Mesothelial cell of epicardium (in vitro differentiated cells): ENCODE data around the gene UFM1. TPM values are rescaled to one million over a fixed set of nuclear protein-coding genes. Genes with fewer than 3 reads are reported as not detected.
"Not testable (repeated sequence)": the region's sequence is repeated elsewhere in the genome, so short reads cannot be mapped to it uniquely, and the experiment has no call there.

Source experiments
- DNase-seq, 2 experiments: peaks; one replicate each; pipeline ENCODE4 v3.0.0; 2021; ENCODE audit warnings: low spot score in 2 of 2; ENCODE audit not compliant: unreplicated experiment in 2 of 2
- H3K27ac Mint-ChIP-seq: 2 replicates; pipeline ENCODE4 v1.8.0; 2021; ENCODE audit warnings: mixed read lengths
- H3K27me3 Mint-ChIP-seq: 2 replicates; pipeline ENCODE4 v1.8.0; 2021; ENCODE audit warnings: low read depth, mixed read lengths
- H3K36me3 Mint-ChIP-seq: 2 replicates; pipeline ENCODE4 v1.8.0; 2021; ENCODE audit warnings: mixed read lengths
- H3K4me1 Mint-ChIP-seq: 2 replicates; pipeline ENCODE4 v1.8.0; 2021; ENCODE audit warnings: mixed read lengths
- H3K4me3 Mint-ChIP-seq: 2 replicates; pipeline ENCODE4 v1.8.0; 2021; ENCODE audit warnings: mild to moderate bottlenecking, moderate library complexity, mixed read lengths
- H3K9me3 Mint-ChIP-seq: 2 replicates; pipeline ENCODE4 v1.8.0; 2021; ENCODE audit warnings: mixed read lengths
- total RNA-seq: library from RNA; stranded (reverse); gene quantifications from 3 replicates; pipeline ENCODE4 v1.2.1, GENCODE V29; 2021
- TF ChIP-seq, protein P1 (sequence below): fragments of 200-600 bp; sonication (generic); IDR thresholded peaks from one replicate; pipeline ENCODE4 v1.5.0; 2021; ENCODE audit warnings: antibody characterized with exemption; ENCODE audit not compliant: unreplicated experiment

Gene UFM1
- total RNA-seq = 58.4 to 59.7 TPM (median 59.0 TPM) in 3 replicates

DNA sequence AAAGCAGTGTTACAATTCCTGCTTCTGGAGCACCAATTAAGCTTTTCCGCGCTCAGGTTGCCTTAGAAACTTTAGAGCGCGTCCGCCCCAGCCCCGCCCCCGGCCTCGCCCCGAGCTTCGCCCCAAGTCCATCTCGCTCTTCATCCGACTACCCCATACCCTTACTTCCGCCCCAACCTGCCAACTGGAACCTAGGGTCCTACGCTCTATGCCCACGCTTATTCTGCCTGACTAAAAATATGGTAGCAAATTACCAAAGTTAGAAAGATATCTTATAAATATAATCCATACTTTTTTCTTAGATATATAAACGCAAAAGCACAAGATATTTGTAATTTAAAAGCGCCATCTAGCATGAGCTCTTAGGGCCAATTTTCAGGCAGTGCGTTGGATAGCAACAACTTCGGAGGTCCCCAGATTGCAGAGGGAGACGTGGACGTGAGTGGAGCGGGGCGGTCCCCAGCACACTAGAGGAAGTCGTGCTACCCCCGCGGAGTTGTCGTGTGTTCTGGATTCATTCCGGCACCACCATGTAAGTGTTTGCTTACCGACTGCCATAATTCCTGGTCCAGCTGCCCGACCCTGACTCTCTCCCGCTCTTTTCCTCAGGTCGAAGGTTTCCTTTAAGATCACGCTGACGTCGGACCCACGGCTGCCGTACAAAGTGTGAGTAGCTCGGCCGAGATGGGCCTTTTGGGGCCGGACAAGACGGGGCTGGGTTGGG lies at the start of gene UFM1:
TSS of gene UFM1 (plus strand) at position 462 of the 724 bp plus-strand sequence. CDS start at position 531, 69 bp downstream.
- H3K36me3 Mint-ChIP-seq = peaks cover 8% of the 10 kb centered on the region
- H3K27me3 Mint-ChIP-seq = no peaks in the 10 kb centered on the region
- peak within 1 kb of the TSS; percentile 99 for H3K4me3 Mint-ChIP-seq
- no peaks in the 10 kb centered on the region for H3K9me3 Mint-ChIP-seq
- TF ChIP-seq, protein P1, sequence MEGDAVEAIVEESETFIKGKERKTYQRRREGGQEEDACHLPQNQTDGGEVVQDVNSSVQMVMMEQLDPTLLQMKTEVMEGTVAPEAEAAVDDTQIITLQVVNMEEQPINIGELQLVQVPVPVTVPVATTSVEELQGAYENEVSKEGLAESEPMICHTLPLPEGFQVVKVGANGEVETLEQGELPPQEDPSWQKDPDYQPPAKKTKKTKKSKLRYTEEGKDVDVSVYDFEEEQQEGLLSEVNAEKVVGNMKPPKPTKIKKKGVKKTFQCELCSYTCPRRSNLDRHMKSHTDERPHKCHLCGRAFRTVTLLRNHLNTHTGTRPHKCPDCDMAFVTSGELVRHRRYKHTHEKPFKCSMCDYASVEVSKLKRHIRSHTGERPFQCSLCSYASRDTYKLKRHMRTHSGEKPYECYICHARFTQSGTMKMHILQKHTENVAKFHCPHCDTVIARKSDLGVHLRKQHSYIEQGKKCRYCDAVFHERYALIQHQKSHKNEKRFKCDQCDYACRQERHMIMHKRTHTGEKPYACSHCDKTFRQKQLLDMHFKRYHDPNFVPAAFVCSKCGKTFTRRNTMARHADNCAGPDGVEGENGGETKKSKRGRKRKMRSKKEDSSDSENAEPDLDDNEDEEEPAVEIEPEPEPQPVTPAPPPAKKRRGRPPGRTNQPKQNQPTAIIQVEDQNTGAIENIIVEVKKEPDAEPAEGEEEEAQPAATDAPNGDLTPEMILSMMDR = no peak
- H3K27ac Mint-ChIP-seq = peak within 1 kb of the TSS; percentile 99
- peaks cover 37% of the 10 kb centered on the region for H3K4me1 Mint-ChIP-seq
- peak; percentile 77 to 83 for DNase-seq

DNA sequence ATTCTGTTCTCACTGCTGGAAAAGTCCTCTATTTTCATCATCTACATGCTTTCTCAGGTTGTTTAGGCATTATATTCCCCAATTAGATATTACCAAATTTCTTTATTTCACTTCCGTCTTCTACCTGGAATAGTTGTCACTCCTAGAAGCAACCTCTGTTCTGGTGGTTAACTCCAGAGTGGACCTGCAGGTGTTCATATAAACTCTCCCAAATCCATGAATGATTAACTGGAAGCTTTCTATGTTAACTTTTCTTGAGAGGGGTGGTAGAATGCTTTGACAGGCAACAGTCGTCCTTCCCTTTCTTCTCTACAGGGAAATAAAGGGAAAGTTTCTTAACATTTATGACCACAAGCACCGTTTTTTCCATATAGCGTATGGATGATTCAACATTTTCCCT lies 48.4 kb upstream of the UFM1 start:
- peaks cover 2% of the 10 kb centered on the region for H3K4me1 Mint-ChIP-seq
- H3K4me3 Mint-ChIP-seq = no peak overlapping the region
- DNase-seq = no peak
- no peaks in the 10 kb centered on the region for H3K27me3 Mint-ChIP-seq
- no peak overlapping the region for H3K27ac Mint-ChIP-seq
- TF ChIP-seq, protein P1 = no peak
- H3K9me3 Mint-ChIP-seq = no peaks in the 10 kb centered on the region
- no peaks in the 10 kb centered on the region for H3K36me3 Mint-ChIP-seq

DNA sequence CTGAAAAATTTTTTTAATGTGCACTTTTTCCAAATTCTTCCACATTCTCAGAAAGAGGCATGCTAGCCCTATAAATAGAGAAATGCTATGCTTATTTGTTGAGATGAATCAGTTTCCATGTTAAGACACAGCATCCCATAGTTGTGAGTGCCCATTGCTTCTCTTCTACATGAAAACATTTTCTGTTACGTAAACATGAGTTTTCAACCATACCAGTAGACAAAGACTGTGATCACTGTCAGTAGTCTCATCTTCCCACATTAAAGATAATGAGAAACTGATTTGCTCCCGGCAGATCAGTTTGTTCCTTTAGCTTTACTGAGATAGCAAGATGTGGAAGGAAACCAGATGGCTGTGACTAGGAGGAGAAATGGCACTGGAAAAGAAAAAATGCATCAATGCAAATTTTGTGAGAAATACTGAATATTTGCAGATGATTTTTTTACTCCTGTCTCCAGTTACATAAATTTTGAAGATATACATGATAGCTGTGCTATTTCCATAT lies 45.8 kb upstream of the UFM1 start:
- DNase-seq = no peak
- TF ChIP-seq, protein P1 = no peak
- Mint-ChIP-seq H3K4me1 (peaks cover 2% of the 10 kb centered on the region), H3K27ac (no peak overlapping the region), H3K36me3 (no peaks in the 10 kb centered on the region), H3K27me3 (no peaks in the 10 kb centered on the region), H3K4me3 (no peak overlapping the region), H3K9me3 (no peaks in the 10 kb centered on the region)

DNA sequence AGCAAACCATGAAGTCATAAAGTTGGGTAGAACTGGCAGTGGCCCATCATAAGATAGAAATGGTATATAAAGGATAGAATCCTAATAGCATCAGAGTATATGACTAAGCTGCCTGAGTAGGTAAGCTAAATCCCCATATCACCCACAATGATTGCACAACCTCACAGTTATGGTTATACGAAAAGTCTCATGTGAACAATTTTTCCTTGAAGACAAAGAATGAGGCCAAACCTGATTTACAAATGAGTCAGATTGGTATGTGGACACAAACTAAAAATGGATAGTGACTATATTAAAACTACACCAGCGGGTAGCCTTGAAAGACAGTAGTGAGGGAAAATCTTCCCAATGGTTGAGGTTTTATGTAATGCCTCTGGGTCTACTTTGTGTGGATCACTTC lies 40.9 kb upstream of the UFM1 start:
- Mint-ChIP-seq H3K9me3 (peaks cover 12% of the 10 kb centered on the region), H3K27ac (no peak overlapping the region), H3K4me1 (peaks cover 2% of the 10 kb centered on the region), H3K27me3 (no peaks in the 10 kb centered on the region), H3K4me3 (no peak overlapping the region), H3K36me3 (no peaks in the 10 kb centered on the region)
- no peak for DNase-seq
- TF ChIP-seq, protein P1 = no peak

DNA sequence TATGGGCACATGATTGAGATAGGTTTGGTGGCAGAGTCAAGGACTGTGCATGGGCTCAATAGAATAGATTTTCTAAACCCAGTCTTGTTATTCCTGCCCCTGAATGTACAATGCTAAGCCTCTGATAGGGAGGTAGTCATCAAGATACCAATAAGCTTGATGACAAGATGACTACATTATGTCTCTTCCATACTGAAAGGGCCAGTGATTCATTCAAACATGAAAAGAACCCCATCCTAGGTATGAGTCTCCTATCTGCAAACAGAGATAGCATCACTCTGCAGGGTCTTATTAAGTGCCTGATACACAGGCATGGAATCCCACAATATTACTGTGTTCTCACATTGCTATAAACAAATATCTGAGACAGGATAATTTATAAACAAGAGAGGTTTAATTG lies 40.3 kb upstream of the UFM1 start:
- H3K4me1 Mint-ChIP-seq = peaks cover 2% of the 10 kb centered on the region
- TF ChIP-seq, protein P1 = no peak
- H3K27me3 Mint-ChIP-seq = no peaks in the 10 kb centered on the region
- no peak overlapping the region for H3K27ac Mint-ChIP-seq
- H3K4me3 Mint-ChIP-seq = no peak overlapping the region
- DNase-seq = no peak
- H3K9me3 Mint-ChIP-seq = peaks cover 12% of the 10 kb centered on the region
- H3K36me3 Mint-ChIP-seq = no peaks in the 10 kb centered on the region

DNA sequence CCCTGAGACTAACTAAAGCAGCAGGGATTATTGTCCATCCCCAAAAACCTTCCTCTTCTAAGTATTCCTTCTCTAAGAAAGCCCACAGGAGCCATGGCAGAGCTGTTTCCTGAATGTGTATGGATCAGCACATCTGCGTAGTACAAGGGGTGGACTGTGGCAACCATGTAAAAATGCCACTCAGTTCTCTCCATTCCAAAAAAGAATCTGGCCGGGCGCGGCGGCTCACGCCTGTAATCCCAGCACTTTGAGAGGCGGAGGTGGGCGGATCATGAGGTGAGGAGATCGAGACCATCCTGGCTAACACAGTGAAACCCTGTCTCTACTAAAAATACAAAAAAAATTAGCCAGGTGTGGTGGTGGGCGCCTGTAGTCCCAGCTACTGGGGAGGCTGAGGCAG lies 38.5 kb upstream of the UFM1 start:
- not testable (repeated sequence) for DNase-seq, H3K27me3 Mint-ChIP-seq, H3K4me1 Mint-ChIP-seq, H3K4me3 Mint-ChIP-seq, H3K27ac Mint-ChIP-seq, H3K36me3 Mint-ChIP-seq
- peaks cover 16% of the 10 kb centered on the region for H3K9me3 Mint-ChIP-seq
